Left ventricle myocardium inferior (tissue), 1 donor: ENCODE measurements around the gene PRL. TPM values are rescaled to one million over a fixed set of nuclear protein-coding genes. Genes with fewer than 3 reads are reported as not detected.

Experiments used
- DNase-seq: peaks from one replicate; pipeline ENCODE4 v3.0.0-alpha.2; 2020
- H3K27ac ChIP-seq: fragments of 200-600 bp; replicated peaks from 2 replicates; pipeline ENCODE4 v1.8.0; 2021
- H3K27me3 ChIP-seq: fragments of 200-600 bp; 2 replicates; pipeline ENCODE4 v1.8.0; 2021; ENCODE audit warnings: low read depth
- H3K36me3 ChIP-seq: fragments of 200-600 bp; 2 replicates; pipeline ENCODE4 v1.8.0; 2021
- H3K4me1 ChIP-seq: fragments of 200-600 bp; 2 replicates; pipeline ENCODE4 v1.8.0; 2021
- H3K4me3 ChIP-seq: fragments of 200-600 bp; 2 replicates; pipeline ENCODE4 v1.8.0; 2021; ENCODE audit warnings: mild to moderate bottlenecking, moderate library complexity
- H3K9me3 ChIP-seq: fragments of 200-600 bp; replicated peaks from 2 replicates; pipeline ENCODE4 v1.8.0; 2021
- intact Hi-C: fragments of 100-400 bp; cut with micrococcal nuclease; formaldehyde crosslinking; loops from one replicate; pipeline ENCODE4 v1.11.0; 2022
- total RNA-seq: library from RNA; stranded (reverse); fragmentation: NEBNext Ultra II Directional; extraction: Animal tissue kit (Norgen Biotek cat#: 25700); gene quantifications from one replicate; pipeline ENCODE4 v1.2.1, GENCODE V29; 2021
- TF ChIP-seq, protein P1 (sequence below): fragments of 200-600 bp; IDR thresholded peaks from 2 replicates; pipeline ENCODE4 v1.8.0; 2021; ENCODE audit warnings: antibody characterized with exemption, mild to moderate bottlenecking, borderline replicate concordance
- donor health status: DM: no; HTN: yes; CAD: no; lungs with severe emphysema.

Gene PRL
- total RNA-seq, 1 donor from 2014 or later: not detected

DNA sequence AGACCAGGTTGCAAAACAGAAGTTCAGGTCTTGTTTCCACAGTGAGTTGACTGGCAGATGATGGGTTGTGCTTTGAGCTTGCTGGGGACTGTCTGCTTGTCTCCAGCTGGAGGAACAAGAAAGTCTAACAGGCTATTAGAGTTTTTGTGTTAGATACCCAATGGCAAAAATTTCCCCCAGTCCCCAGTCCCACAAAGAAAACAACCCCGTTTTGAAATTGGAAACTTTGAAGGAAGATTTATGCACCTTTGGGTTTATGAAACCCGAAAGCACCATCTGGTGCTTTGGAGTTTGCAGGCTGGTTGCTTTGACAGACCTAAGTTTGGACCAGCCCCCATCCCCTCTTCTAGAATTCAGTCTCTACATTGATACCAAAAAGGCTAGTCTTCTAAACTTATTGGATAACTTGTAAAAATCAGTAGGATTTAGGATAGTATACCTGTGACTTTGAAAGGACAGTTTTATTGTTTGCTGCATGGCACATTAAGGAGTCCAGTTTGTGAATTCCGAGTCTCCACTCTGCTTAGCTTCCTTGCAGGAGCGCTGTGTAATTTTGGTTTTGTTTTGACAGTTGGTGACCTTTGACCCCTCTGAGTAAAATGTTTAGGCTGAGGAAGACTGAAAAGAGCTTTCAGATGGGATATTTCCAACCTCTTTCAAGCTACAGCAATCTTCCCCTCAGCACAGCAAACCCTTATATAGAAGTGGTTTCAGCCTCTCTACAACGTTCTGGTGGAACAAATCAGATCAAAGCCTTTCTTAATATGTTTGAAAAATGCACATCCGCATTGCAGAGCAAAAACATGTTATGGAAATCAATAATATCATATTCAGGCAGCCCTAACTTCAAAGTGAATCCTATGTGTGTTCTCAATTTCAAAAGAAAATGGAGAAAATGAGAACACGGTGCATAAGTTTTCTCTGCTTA, 25.5 kb upstream of the PRL start:
- Histone ChIP-seq H3K9me3 (no peaks in the 10 kb centered on the region), H3K4me1 (no peaks in the 10 kb centered on the region), H3K27ac (no peak overlapping the region), H3K36me3 (no peaks in the 10 kb centered on the region), H3K27me3 (no peaks in the 10 kb centered on the region), H3K4me3 (no peak overlapping the region)
- intact Hi-C loops: no loop called here
- no peak for DNase-seq
- TF ChIP-seq, protein P1, sequence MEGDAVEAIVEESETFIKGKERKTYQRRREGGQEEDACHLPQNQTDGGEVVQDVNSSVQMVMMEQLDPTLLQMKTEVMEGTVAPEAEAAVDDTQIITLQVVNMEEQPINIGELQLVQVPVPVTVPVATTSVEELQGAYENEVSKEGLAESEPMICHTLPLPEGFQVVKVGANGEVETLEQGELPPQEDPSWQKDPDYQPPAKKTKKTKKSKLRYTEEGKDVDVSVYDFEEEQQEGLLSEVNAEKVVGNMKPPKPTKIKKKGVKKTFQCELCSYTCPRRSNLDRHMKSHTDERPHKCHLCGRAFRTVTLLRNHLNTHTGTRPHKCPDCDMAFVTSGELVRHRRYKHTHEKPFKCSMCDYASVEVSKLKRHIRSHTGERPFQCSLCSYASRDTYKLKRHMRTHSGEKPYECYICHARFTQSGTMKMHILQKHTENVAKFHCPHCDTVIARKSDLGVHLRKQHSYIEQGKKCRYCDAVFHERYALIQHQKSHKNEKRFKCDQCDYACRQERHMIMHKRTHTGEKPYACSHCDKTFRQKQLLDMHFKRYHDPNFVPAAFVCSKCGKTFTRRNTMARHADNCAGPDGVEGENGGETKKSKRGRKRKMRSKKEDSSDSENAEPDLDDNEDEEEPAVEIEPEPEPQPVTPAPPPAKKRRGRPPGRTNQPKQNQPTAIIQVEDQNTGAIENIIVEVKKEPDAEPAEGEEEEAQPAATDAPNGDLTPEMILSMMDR: no peak

DNA sequence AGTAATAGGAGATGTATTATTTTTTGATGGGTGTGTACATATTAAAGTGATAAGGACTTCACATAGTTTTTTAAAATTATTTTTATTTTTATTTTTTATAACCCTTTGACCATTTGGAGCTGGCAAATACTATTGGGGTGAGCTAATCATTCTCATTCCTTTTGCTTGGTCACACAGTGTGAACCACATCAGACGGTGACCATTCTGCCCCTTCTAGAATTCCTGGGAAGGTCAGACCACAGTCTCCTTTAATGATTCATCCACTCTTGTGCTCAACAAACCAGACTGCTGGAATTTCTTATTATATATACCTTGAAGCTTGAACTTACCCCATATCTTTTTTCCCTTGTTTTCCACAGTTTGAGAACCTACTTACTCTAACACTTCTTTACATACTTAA, 23.9 kb upstream of the PRL start:
- Histone ChIP-seq H3K27ac (no peak overlapping the region), H3K9me3 (no peaks in the 10 kb centered on the region), H3K4me3 (no peak overlapping the region), H3K36me3 (no peaks in the 10 kb centered on the region), H3K4me1 (no peaks in the 10 kb centered on the region), H3K27me3 (no peaks in the 10 kb centered on the region)
- DNase-seq: no peak
- TF ChIP-seq, protein P1: no peak
- intact Hi-C loops: no loop called here

DNA sequence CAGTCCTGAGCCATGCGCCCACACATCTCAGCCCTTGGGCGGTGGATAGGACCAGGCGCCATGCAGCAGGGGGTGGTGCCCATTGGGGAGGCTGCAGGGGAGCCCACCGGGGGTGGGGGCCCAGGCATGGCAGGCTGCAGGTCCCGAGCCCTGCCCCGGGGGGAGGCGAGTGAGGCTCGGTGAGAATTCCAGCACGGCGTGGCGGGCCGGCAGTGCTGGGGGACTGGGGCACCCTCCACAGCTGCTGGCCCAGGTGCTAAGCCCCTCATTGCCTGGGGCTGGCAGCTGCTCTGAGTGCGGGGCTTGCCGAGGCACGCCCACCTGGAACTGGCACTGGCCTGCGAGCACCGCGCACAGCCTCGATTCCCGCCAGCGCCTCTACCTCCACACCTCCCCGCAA, 21.6 kb upstream of the PRL start:
- H3K4me1 ChIP-seq: no peaks in the 10 kb centered on the region
- H3K27me3 ChIP-seq: no peaks in the 10 kb centered on the region
- intact Hi-C loops: loop anchor here (5.0 kb wide), 1 partner anchor 94 kb away; no protein-coding TSS in a partner anchor
- no peak for DNase-seq
- H3K4me3 ChIP-seq: no peak overlapping the region
- H3K36me3 ChIP-seq: peaks cover under 1% of the 10 kb centered on the region
- H3K27ac ChIP-seq: no peak overlapping the region
- peaks cover 17% of the 10 kb centered on the region for H3K9me3 ChIP-seq
- TF ChIP-seq, protein P1: no peak

DNA sequence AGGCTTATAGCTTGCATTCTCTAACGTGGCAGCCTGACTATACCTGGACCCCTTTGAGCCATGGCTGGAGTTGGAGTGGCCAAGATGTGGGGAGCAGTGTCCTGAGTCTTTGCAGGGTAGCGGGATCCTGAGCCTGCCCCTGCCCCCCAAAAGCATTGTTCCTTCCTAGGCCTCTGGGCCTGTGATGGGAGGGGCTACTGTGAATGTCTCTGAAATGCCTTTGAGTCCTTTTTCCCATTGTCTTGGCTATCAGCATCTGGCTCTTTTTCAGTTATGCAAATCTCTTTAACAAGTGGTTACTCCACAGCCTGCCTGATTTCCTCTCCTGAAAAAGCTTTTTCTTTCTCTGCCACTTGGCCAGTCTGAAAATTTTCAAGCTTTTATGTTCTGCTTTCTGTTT, 17.0 kb upstream of the PRL start:
- peaks cover 3% of the 10 kb centered on the region for H3K36me3 ChIP-seq
- no peaks in the 10 kb centered on the region for H3K4me1 ChIP-seq
- TF ChIP-seq, protein P1: no peak

DNA sequence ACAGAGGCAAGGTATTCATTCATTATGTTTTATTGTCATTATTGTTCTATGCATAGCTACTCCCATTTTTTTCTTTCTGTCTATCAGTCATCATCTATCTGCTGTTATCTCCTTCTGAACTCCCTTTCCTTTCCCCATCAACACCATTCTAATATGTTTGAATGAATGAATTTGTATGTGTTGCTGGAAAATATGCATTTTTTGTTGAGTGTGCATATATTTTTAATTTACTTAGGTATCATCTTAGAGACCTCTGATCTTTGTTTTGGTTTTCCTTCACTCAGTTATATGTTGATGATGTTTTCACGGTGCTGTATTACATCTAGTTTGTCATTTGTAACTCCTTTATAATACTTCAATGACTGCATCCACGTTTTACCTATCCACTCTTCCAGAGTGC, 12.1 kb upstream of the PRL start:
- peaks cover 3% of the 10 kb centered on the region for H3K36me3 ChIP-seq
- H3K27ac ChIP-seq: no peak overlapping the region
- peaks cover 40% of the 10 kb centered on the region for H3K9me3 ChIP-seq
- intact Hi-C loops: no loop called here
- H3K27me3 ChIP-seq: no peaks in the 10 kb centered on the region
- H3K4me3 ChIP-seq: no peak overlapping the region
- no peaks in the 10 kb centered on the region for H3K4me1 ChIP-seq
- TF ChIP-seq, protein P1: no peak
- DNase-seq: no peak

More for the DNA sequence above, 17.0 kb upstream of the PRL start:
- intact Hi-C loops: no loop called here
- no peaks in the 10 kb centered on the region for H3K27me3 ChIP-seq
- H3K4me3 ChIP-seq: no peak overlapping the region
- H3K27ac ChIP-seq: no peak overlapping the region
- H3K9me3 ChIP-seq: peaks cover 52% of the 10 kb centered on the region
- DNase-seq: no peak
